OCI-LY1 (cell line): ENCODE measurements around the gene WIPF3.

Experiments used
- EZH2 ChIP-seq: fragments of 200-600 bp; sonication (generic), shearing (Covaris generic); IDR thresholded peaks from 2 replicates; pipeline ENCODE4 v1.8.0; 2017; ENCODE audit warnings: borderline replicate concordance, mixed run types, mild to moderate bottlenecking, antibody characterized with exemption, low read length, moderate library complexity, mixed read lengths
- TF ChIP-seq, protein P1 (sequence below): fragments of 200-600 bp; sonication (generic), shearing (Covaris generic); IDR thresholded peaks from 2 replicates; pipeline ENCODE4 v1.5.1; 2017; ENCODE audit warnings: mild to moderate bottlenecking, antibody characterized with exemption, low read length, moderate library complexity, mixed read lengths

DNA sequence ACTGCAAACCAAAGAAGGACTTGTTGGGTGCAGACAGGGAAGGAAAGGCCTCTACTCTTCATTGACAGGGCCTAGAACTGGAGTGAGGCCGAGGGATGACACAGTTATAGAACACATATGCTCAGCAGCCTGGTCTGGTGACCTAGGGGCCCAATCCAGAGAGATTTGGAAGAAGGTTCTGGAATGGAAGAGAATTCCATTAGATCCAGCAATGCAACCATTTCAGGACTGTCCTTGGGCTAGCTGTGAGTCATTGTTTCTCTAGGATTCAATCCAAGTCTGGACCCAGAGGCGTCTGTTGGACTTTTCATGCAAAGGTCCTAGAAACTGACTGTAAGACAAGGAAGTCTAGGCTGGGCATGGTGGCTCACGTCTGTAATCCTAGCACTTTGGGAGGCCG, 59.2 kb downstream of the WIPF3 start:
- TF ChIP-seq, protein P1, sequence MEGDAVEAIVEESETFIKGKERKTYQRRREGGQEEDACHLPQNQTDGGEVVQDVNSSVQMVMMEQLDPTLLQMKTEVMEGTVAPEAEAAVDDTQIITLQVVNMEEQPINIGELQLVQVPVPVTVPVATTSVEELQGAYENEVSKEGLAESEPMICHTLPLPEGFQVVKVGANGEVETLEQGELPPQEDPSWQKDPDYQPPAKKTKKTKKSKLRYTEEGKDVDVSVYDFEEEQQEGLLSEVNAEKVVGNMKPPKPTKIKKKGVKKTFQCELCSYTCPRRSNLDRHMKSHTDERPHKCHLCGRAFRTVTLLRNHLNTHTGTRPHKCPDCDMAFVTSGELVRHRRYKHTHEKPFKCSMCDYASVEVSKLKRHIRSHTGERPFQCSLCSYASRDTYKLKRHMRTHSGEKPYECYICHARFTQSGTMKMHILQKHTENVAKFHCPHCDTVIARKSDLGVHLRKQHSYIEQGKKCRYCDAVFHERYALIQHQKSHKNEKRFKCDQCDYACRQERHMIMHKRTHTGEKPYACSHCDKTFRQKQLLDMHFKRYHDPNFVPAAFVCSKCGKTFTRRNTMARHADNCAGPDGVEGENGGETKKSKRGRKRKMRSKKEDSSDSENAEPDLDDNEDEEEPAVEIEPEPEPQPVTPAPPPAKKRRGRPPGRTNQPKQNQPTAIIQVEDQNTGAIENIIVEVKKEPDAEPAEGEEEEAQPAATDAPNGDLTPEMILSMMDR: no peak
- no peak for TF ChIP-seq EZH2
